Loucy (cell line): ENCODE data around the gene WFIKKN1.

Source experiments
- EZH2phosphoT487 ChIP-seq: fragments of 200-600 bp; IDR thresholded peaks from 2 replicates; pipeline ENCODE4 v1.6.1; 2018; ENCODE audit warnings: antibody characterized with exemption, mild to moderate bottlenecking, moderate library complexity, borderline replicate concordance
- TF ChIP-seq, protein P1 (sequence below): fragments of 200-600 bp; sonication (generic); conservative IDR thresholded peaks from 2 replicates; pipeline ENCODE4 v1.5.1; 2014; ENCODE audit warnings: mild to moderate bottlenecking, antibody characterized with exemption, low read length

GRCh38 chr16:677316-678190, 46.8 kb downstream of the WFIKKN1 start:
- TF ChIP-seq, protein P1, sequence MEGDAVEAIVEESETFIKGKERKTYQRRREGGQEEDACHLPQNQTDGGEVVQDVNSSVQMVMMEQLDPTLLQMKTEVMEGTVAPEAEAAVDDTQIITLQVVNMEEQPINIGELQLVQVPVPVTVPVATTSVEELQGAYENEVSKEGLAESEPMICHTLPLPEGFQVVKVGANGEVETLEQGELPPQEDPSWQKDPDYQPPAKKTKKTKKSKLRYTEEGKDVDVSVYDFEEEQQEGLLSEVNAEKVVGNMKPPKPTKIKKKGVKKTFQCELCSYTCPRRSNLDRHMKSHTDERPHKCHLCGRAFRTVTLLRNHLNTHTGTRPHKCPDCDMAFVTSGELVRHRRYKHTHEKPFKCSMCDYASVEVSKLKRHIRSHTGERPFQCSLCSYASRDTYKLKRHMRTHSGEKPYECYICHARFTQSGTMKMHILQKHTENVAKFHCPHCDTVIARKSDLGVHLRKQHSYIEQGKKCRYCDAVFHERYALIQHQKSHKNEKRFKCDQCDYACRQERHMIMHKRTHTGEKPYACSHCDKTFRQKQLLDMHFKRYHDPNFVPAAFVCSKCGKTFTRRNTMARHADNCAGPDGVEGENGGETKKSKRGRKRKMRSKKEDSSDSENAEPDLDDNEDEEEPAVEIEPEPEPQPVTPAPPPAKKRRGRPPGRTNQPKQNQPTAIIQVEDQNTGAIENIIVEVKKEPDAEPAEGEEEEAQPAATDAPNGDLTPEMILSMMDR, result no peak
- TF ChIP-seq EZH2phosphoT487, result no peak
